SJCRH30 (cell line): ENCODE measurements around the gene PPM1A. TPM values are rescaled to one million over a fixed set of nuclear protein-coding genes. Genes with fewer than 3 reads are reported as not detected.
A peak's percentile ranks its signal among the peaks of the same experiment; 100 is the strongest.
"Not testable (repeated sequence)": the region's sequence is repeated elsewhere in the genome, so short reads cannot be mapped to it uniquely, and the experiment has no call there.

ENCODE experiments used
- DNase-seq, 2 experiments: peaks; one replicate each; pipeline ENCODE4 v3.0.0-alpha.2; 2015 to 2020
- H3K27ac ChIP-seq: fragments of 250-450 bp; sonication (Bioruptor Pico); 2 replicates; pipeline ENCODE4 v1.5.1; 2020; ENCODE audit warnings: mild to moderate bottlenecking, moderate library complexity
- H3K27me3 ChIP-seq: fragments of 250-450 bp; sonication (Bioruptor Pico); 2 replicates; pipeline ENCODE4 v1.5.1; 2020; ENCODE audit warnings: mild to moderate bottlenecking, moderate library complexity
- H3K36me3 ChIP-seq: fragments of 250-450 bp; sonication (Bioruptor Pico); 2 replicates; pipeline ENCODE4 v1.5.1; 2020; ENCODE audit warnings: mild to moderate bottlenecking, moderate library complexity
- H3K4me1 ChIP-seq: fragments of 250-450 bp; sonication (Bioruptor Pico); 2 replicates; pipeline ENCODE4 v1.5.1; 2020; ENCODE audit warnings: mild to moderate bottlenecking, moderate library complexity
- H3K4me3 ChIP-seq: fragments of 250-450 bp; sonication (Bioruptor Pico); 2 replicates; pipeline ENCODE4 v1.5.1; 2020; ENCODE audit warnings: mild to moderate bottlenecking, moderate library complexity
- H3K9me3 ChIP-seq: fragments of 250-450 bp; sonication (Bioruptor Pico); replicated peaks from 2 replicates; pipeline ENCODE4 v1.5.1; 2020; ENCODE audit warnings: mild to moderate bottlenecking, moderate library complexity
- total RNA-seq: library from RNA; depleted of rRNA; stranded (reverse); fragments of >200 nt; shearing (Covaris generic); gene quantifications from 2 replicates; pipeline ENCODE4 v1.2.3, GENCODE V29; 2014

PPM1A gene
- total RNA-seq, 1 experiment from 2014 or later = 31.2 TPM

- no peak for DNase-seq
- H3K27me3 ChIP-seq = no peaks in the 10 kb centered on the region
- H3K4me1 ChIP-seq = no peaks in the 10 kb centered on the region; the same call in 1 of the 2 replicates
Measured at GRCh38 chr14:60304509-60304908, 55.5 kb downstream of the PPM1A start.

GRCh38 chr14:60309867-60310552 is 61.0 kb downstream of the PPM1A start:
- no peaks in the 10 kb centered on the region for H3K9me3 ChIP-seq
- peak; percentile 13 to 57 for DNase-seq
- no peaks in the 10 kb centered on the region for H3K36me3 ChIP-seq
- H3K4me3 ChIP-seq = no peak overlapping the region
- H3K27ac ChIP-seq = no peak overlapping the region
- H3K4me1 ChIP-seq = peaks cover 17% of the 10 kb centered on the region
- no peaks in the 10 kb centered on the region for H3K27me3 ChIP-seq

More at GRCh38 chr14:60304509-60304908, 55.5 kb downstream of the PPM1A start:
- no peaks in the 10 kb centered on the region for H3K36me3 ChIP-seq
- no peak overlapping the region for H3K27ac ChIP-seq
- H3K9me3 ChIP-seq = no peaks in the 10 kb centered on the region
- no peak overlapping the region for H3K4me3 ChIP-seq

GRCh38 chr14:60311417-60311816 is 62.4 kb downstream of the PPM1A start:
- no peaks in the 10 kb centered on the region for H3K36me3 ChIP-seq
- peak; percentile 41 to 74 for DNase-seq
- H3K4me3 ChIP-seq = no peak overlapping the region
- peaks cover 17% of the 10 kb centered on the region for H3K4me1 ChIP-seq
- H3K9me3 ChIP-seq = no peaks in the 10 kb centered on the region
- no peak overlapping the region for H3K27ac ChIP-seq
- H3K27me3 ChIP-seq = no peaks in the 10 kb centered on the region

- H3K27ac ChIP-seq = no peak overlapping the region
Measured at GRCh38 chr14:60313093-60313492, 64.1 kb downstream of the PPM1A start.

GRCh38 chr14:60315196-60315990 is 66.4 kb downstream of the PPM1A start:
- no peak for DNase-seq
- no peaks in the 10 kb centered on the region for H3K27me3 ChIP-seq
- H3K4me1 ChIP-seq = peaks cover 13% of the 10 kb centered on the region
- H3K36me3 ChIP-seq = no peaks in the 10 kb centered on the region
- H3K4me3 ChIP-seq = no peak overlapping the region
- H3K27ac ChIP-seq = no peak overlapping the region
- no peaks in the 10 kb centered on the region for H3K9me3 ChIP-seq

More at GRCh38 chr14:60313093-60313492, 64.1 kb downstream of the PPM1A start:
- H3K4me1 ChIP-seq = peaks cover 17% of the 10 kb centered on the region
- no peaks in the 10 kb centered on the region for H3K27me3 ChIP-seq
- H3K36me3 ChIP-seq = no peaks in the 10 kb centered on the region
- no peak overlapping the region for H3K4me3 ChIP-seq
- DNase-seq = no peak
- no peaks in the 10 kb centered on the region for H3K9me3 ChIP-seq

- no peaks in the 10 kb centered on the region for H3K27me3 ChIP-seq
- DNase-seq = peak in 1 of 2 experiments; percentile 6
- no peaks in the 10 kb centered on the region for H3K9me3 ChIP-seq
- H3K27ac ChIP-seq = no peak overlapping the region
- no peak overlapping the region for H3K4me3 ChIP-seq
- no peaks in the 10 kb centered on the region for H3K36me3 ChIP-seq
- H3K4me1 ChIP-seq = no peaks in the 10 kb centered on the region
Measured at GRCh38 chr14:60317609-60318008, 68.6 kb downstream of the PPM1A start.

- not testable (repeated sequence) for H3K9me3 ChIP-seq, H3K36me3 ChIP-seq, DNase-seq, H3K4me3 ChIP-seq, H3K27me3 ChIP-seq, H3K4me1 ChIP-seq, H3K27ac ChIP-seq
Measured at GRCh38 chr14:60320860-60321259, 71.8 kb downstream of the PPM1A start.

GRCh38 chr14:60323199-60323896 is 74.3 kb downstream of the PPM1A start:
- no peak overlapping the region for H3K4me3 ChIP-seq
- no peaks in the 10 kb centered on the region for H3K36me3 ChIP-seq
- no peaks in the 10 kb centered on the region for H3K9me3 ChIP-seq
- no peaks in the 10 kb centered on the region for H3K27me3 ChIP-seq
- H3K27ac ChIP-seq = no peak overlapping the region
- H3K4me1 ChIP-seq = no peaks in the 10 kb centered on the region
- DNase-seq = peak; percentile 7 to 17

GRCh38 chr14:60324837-60325236 is 75.8 kb downstream of the PPM1A start:
- no peak overlapping the region for H3K4me3 ChIP-seq
- H3K4me1 ChIP-seq = no peaks in the 10 kb centered on the region
- H3K27ac ChIP-seq = no peak overlapping the region
- no peaks in the 10 kb centered on the region for H3K27me3 ChIP-seq
- H3K36me3 ChIP-seq = no peaks in the 10 kb centered on the region
- no peak for DNase-seq
- H3K9me3 ChIP-seq = no peaks in the 10 kb centered on the region

GRCh38 chr14:60326274-60326673 is 77.3 kb downstream of the PPM1A start:
- Histone ChIP-seq H3K9me3 (no peaks in the 10 kb centered on the region), H3K4me1 (no peaks in the 10 kb centered on the region), H3K36me3 (no peaks in the 10 kb centered on the region), H3K4me3 (no peak overlapping the region), H3K27ac (no peak overlapping the region), H3K27me3 (no peaks in the 10 kb centered on the region)
- DNase-seq = no peak

- no peaks in the 10 kb centered on the region for H3K9me3 ChIP-seq
- no peak overlapping the region for H3K4me3 ChIP-seq
- no peak overlapping the region for H3K27ac ChIP-seq
- no peaks in the 10 kb centered on the region for H3K27me3 ChIP-seq
- H3K4me1 ChIP-seq = no peaks in the 10 kb centered on the region
- no peaks in the 10 kb centered on the region for H3K36me3 ChIP-seq
- no peak for DNase-seq
Measured at GRCh38 chr14:60327447-60328331, 78.7 kb downstream of the PPM1A start.

GRCh38 chr14:60328583-60328982 is 79.6 kb downstream of the PPM1A start:
- Histone ChIP-seq H3K27ac (no peak overlapping the region), H3K4me1 (no peaks in the 10 kb centered on the region), H3K36me3 (no peaks in the 10 kb centered on the region), H3K9me3 (no peaks in the 10 kb centered on the region), H3K4me3 (no peak overlapping the region), H3K27me3 (no peaks in the 10 kb centered on the region)
- no peak for DNase-seq

- no peak overlapping the region for H3K27ac ChIP-seq
- no peak for DNase-seq
- H3K4me3 ChIP-seq = no peak overlapping the region
- H3K27me3 ChIP-seq = no peaks in the 10 kb centered on the region
- no peaks in the 10 kb centered on the region for H3K36me3 ChIP-seq
- H3K4me1 ChIP-seq = no peaks in the 10 kb centered on the region
- no peaks in the 10 kb centered on the region for H3K9me3 ChIP-seq
Measured at GRCh38 chr14:60329274-60329673, 80.3 kb downstream of the PPM1A start.
